Left colon (tissue), 2 donors: Measurements from ENCODE around the gene P2RX1. TPM values are rescaled to one million over a fixed set of nuclear protein-coding genes. Genes with fewer than 3 reads are reported as not detected.

Experiments
- ATAC-seq: fragments of 200-7000 bp; cut with Tn5 transposase; one replicate; pipeline ENCODE4 v1.9.1; 2020; ENCODE audit warnings: mild to moderate bottlenecking, moderate library complexity
- DNase-seq, 2 donors: peaks; one replicate each; pipeline ENCODE4 v3.0.0-alpha.2; 2020
- intact Hi-C, 2 donors: fragments of 100-400 bp; cut with DNase I in 1 of 2; cut with micrococcal nuclease in 1 of 2; formaldehyde crosslinking; loops; one replicate each; pipeline versions ENCODE4 v1.11.2 to v1.14.0; 2022; cut with DNase I, micrococcal nuclease
- total RNA-seq, 2 donors: library from RNA; stranded (reverse); fragmentation: NEBNext Ultra II Directional; extraction: Animal tissue kit (Norgen Biotek cat#: 25700); gene quantifications; one replicate each; pipeline ENCODE4 v1.2.1, GENCODE V29; 2021
- donor health status: DM: no; HTN: no; CAD: no.
- donor health status: DM: yes; HTN: yes; CAD: no.

The P2RX1 gene
- total RNA-seq, 2 donors from 2014 or later, result 2.8 to 5.9 TPM

GRCh38 chr17:3851461-3852100 is 64.7 kb downstream of the P2RX1 start:
- ATAC-seq, result no peak
- DNase-seq, result no peak
- intact Hi-C loops, result no loop called here

GRCh38 chr17:3848229-3848835 is 67.9 kb downstream of the P2RX1 start:
- intact Hi-C loops, result no loop called here
- DNase-seq (no peak), ATAC-seq (no peak)

GRCh38 chr17:3847165-3847670 is 69.0 kb downstream of the P2RX1 start:
- intact Hi-C loops, result no loop called here
- no peak for ATAC-seq
- DNase-seq, result no peak

Other genes starting within 250 kb of the P2RX1 start
- 100 to 1,000 TPM; 231 to 293 TPM for gene TAX1BP3, start 247.9 kb downstream of the P2RX1 start, total RNA-seq
- 10 to 100 TPM; 29.7 to 36.0 TPM for gene EMC6, start 247.7 kb downstream of the P2RX1 start, total RNA-seq
- gene P2RX5, start 220.3 kb downstream of the P2RX1 start, total RNA-seq, result 1 to 10 TPM; 1.6 to 2.6 TPM
- gene HASPIN, start 192.6 kb downstream of the P2RX1 start, total RNA-seq, result 1 to 10 TPM; 1.1 to 2.6 TPM
- gene ITGAE, start 115.3 kb downstream of the P2RX1 start, total RNA-seq, result 10 to 100 TPM; 15.6 to 16.2 TPM
- 10 to 100 TPM; 35.9 to 42.5 TPM for gene NCBP3, start 70.2 kb downstream of the P2RX1 start, total RNA-seq
- gene CAMKK1, start 23.4 kb downstream of the P2RX1 start, total RNA-seq, result 1 to 10 TPM; 5.0 to 6.3 TPM
- 100 to 1,000 TPM; 276 to 300 TPM for gene ATP2A3, start 48.0 kb upstream of the P2RX1 start, total RNA-seq
- 100 to 1,000 TPM; 134 to 164 TPM for gene ZZEF1, start 226.6 kb upstream of the P2RX1 start, total RNA-seq
- gene CYB5D2, start 226.7 kb upstream of the P2RX1 start, total RNA-seq, result 10 to 100 TPM; 11.8 to 16.3 TPM